ENCODE measurements around the gene GABBR1. TPM values are rescaled to one million over a fixed set of nuclear protein-coding genes. Genes with fewer than 3 reads are reported as not detected.

The GABBR1 gene
- total RNA-seq, 1 experiment from 2014 or later, result 11.9 TPM

GRCh38 chr6:29591677-29592076 lies 41.3 kb downstream of the GABBR1 start:
- H3K36me3 ChIP-seq (ENCODE audit: control insufficient read depth, insufficient read depth, low read length), result no peaks in the 10 kb centered on the region
- no TSS peak for BruUV-seq (replicated peaks)
- in situ Hi-C loops (cut with HindIII; ENCODE audit: low pct_unique_long_range_greater_than_20kb, low sequenced_read_pairs), result no loop called here
- DNase-seq (ENCODE audit: low read depth, low spot score) (no peak), ATAC-seq (no peak)
- intact Hi-C loops (cut with micrococcal nuclease; ENCODE audit: unreplicated experiment), result no loop called here
- H3K9me3 ChIP-seq (ENCODE audit: control insufficient read depth, insufficient read depth, low read depth, low read length), result no peaks in the 10 kb centered on the region
- ChIA-PET POLR2A (no interaction called here), CTCF (no interaction called here)
- no peak overlapping the region for H3K27ac ChIP-seq (ENCODE audit: low read length)
- TF ChIP-seq TCF7L2 (IDR thresholded peaks at IDR 0.05; ENCODE audit: low read depth, low read length), result no peak
- no peak for TF ChIP-seq REST (IDR thresholded peaks at IDR 0.05; ENCODE audit: insufficient read depth in 1 of 2, low read depth in 2 of 2, low read length in 1 of 2)
- TF ChIP-seq POLR2AphosphoS5 (IDR thresholded peaks at IDR 0.05; ENCODE audit: low read depth, low read length), result no peak
- TF ChIP-seq SIN3A (IDR thresholded peaks at IDR 0.05; ENCODE audit: borderline replicate concordance, insufficient read depth, low read depth, low read length), result no peak
- no peak for TF ChIP-seq CTCF (IDR thresholded peaks at IDR 0.05)
- H3K27me3 ChIP-seq (ENCODE audit: control insufficient read depth, insufficient read depth, low read length), result peaks cover 8% of the 10 kb centered on the region
- no peaks in the 10 kb centered on the region for H3K4me1 ChIP-seq (ENCODE audit: control insufficient read depth, insufficient read depth, low read length)
- no peak overlapping the region for H3K4me3 ChIP-seq (ENCODE audit: low read depth in 2 of 2, low read length in 2 of 2)

DNA sequence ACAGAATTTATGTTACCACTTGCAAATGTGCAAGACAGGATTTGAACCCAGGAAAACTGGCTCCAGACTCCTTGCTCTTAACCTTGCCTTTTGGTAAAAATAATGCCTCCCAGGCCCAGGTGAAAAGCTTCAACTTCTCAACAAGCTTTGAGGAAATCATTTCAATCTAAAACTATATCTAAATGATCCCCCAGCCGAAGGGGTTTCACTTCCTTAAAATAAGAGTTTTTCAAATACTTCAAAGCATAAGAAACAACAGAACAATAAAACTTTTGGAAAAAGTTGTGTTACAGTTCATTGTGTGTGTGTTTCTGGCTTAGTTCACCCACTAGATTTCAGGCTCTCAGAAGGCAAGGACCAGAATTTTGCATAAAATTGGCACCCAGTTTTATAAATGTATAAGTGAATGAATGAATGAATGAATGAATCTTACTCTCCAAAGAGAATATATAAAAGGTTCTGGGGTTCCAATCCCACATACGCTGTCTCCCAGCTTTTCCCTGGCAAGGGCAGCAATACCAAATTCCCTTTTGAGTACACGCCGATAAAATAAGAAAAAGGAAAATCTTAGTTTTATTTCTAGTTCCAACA lies 42.7 kb downstream of the GABBR1 start:
- ChIA-PET POLR2A (no interaction called here), CTCF (no interaction called here)
- no peak overlapping the region for H3K4me3 ChIP-seq (ENCODE audit: low read depth in 2 of 2, low read length in 2 of 2)
- ATAC-seq (no peak), DNase-seq (ENCODE audit: low read depth, low spot score) (no peak)
- H3K27ac ChIP-seq (ENCODE audit: low read length), result no peak overlapping the region
- in situ Hi-C loops (cut with HindIII; ENCODE audit: low pct_unique_long_range_greater_than_20kb, low sequenced_read_pairs) (no loop called here), intact Hi-C loops (cut with micrococcal nuclease; ENCODE audit: unreplicated experiment) (no loop called here)
- H3K27me3 ChIP-seq (ENCODE audit: control insufficient read depth, insufficient read depth, low read length), result peaks cover 8% of the 10 kb centered on the region
- TF ChIP-seq REST (IDR thresholded peaks at IDR 0.05; ENCODE audit: insufficient read depth in 1 of 2, low read depth in 2 of 2, low read length in 1 of 2) (no peak), TCF7L2 (IDR thresholded peaks at IDR 0.05; ENCODE audit: low read depth, low read length) (no peak), CTCF (IDR thresholded peaks at IDR 0.05) (no peak), POLR2AphosphoS5 (IDR thresholded peaks at IDR 0.05; ENCODE audit: low read depth, low read length) (no peak), SIN3A (IDR thresholded peaks at IDR 0.05; ENCODE audit: borderline replicate concordance, insufficient read depth, low read depth, low read length) (no peak)
- H3K4me1 ChIP-seq (ENCODE audit: control insufficient read depth, insufficient read depth, low read length), result no peaks in the 10 kb centered on the region
- no peaks in the 10 kb centered on the region for H3K9me3 ChIP-seq (ENCODE audit: control insufficient read depth, insufficient read depth, low read depth, low read length)
- no TSS peak for BruUV-seq (replicated peaks)
- no peaks in the 10 kb centered on the region for H3K36me3 ChIP-seq (ENCODE audit: control insufficient read depth, insufficient read depth, low read length)
